Brain microvascular endothelial cell (primary cell): ENCODE measurements around the gene OR2V1.
"Not testable (repeated sequence)": the region's sequence is repeated elsewhere in the genome, so short reads cannot be mapped to it uniquely, and the experiment has no call there.

Source experiments
- DNase-seq: peaks from one replicate; pipeline ENCODE4 v3.0.0-alpha.2; 2020
- H3K27ac ChIP-seq: fragments of 250-450 bp; sonication (Bioruptor Pico); 2 replicates; pipeline ENCODE4 v1.5.1; 2020; ENCODE audit warnings: mild to moderate bottlenecking, moderate library complexity
- H3K27me3 ChIP-seq: fragments of 250-450 bp; sonication (Bioruptor Pico); replicated peaks from 2 replicates; pipeline ENCODE4 v1.5.1; 2020; ENCODE audit warnings: mild to moderate bottlenecking
- H3K36me3 ChIP-seq: fragments of 250-450 bp; sonication (Bioruptor Pico); replicated peaks from 2 replicates; pipeline ENCODE4 v1.5.1; 2020; ENCODE audit warnings: mild to moderate bottlenecking
- H3K4me3 ChIP-seq: 2 replicates; pipeline ENCODE4 v1.5.1; 2011; ENCODE audit warnings: low read depth, mild to moderate bottlenecking, control low read depth, low read length, moderate library complexity
- CTCF ChIP-seq: IDR thresholded peaks from 2 replicates; pipeline ENCODE4 v1.5.1; 2011; ENCODE audit warnings: low read depth, mild to moderate bottlenecking, moderate library complexity, low read length, control low read depth, inconsistent platforms; ENCODE audit errors: missing control alignments
- in situ Hi-C: cut with HindIII; loops from 2 replicates; pipeline ENCODE4 v1.10.0; 2017; ENCODE audit warnings: low sequenced_read_pairs, low pct_ligation_motif_present

The OR2V1 gene

GRCh38 chr5:181133083-181133482 is 2.1 kb upstream of the OR2V1 start:
- Histone ChIP-seq H3K4me3 (no peak overlapping the region), H3K27me3 (peaks cover 2% of the 10 kb centered on the region), H3K36me3 (no peaks in the 10 kb centered on the region), H3K27ac (no peak overlapping the region)
- no peak for DNase-seq
- in situ Hi-C loops: no loop called here
- TF ChIP-seq CTCF: no peak

- no peak for TF ChIP-seq CTCF
- no peak for DNase-seq
- H3K27me3 ChIP-seq: peaks cover 2% of the 10 kb centered on the region
- H3K36me3 ChIP-seq: no peaks in the 10 kb centered on the region
- no peak overlapping the region for H3K27ac ChIP-seq
- H3K4me3 ChIP-seq: no peak overlapping the region
- in situ Hi-C loops: no loop called here
Observed at GRCh38 chr5:181131514-181131913, 545 bp upstream of the OR2V1 start.

DNA sequence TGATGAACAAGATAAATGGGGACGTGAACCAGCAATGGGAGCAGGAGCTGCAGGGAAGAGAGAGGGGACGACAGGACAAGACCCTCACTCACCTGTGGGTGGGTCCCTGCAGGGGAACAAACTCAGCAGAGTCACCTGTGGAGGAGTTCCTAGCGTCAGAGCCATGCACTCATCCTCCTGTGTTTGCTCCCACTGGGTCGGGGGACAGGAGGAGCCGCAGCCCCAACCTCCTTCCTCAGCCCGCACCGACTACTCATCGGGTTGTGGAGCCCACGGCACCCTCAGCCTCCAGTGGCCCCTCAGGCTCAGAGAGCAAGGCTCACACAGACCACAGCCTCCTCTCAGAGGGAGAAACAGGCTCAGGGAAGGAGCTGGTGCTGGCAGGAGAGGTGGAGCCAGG is 888 bp downstream of the OR2V1 start:
- DNase-seq, H3K4me3 ChIP-seq, in situ Hi-C loops, H3K36me3 ChIP-seq, H3K27ac ChIP-seq, H3K27me3 ChIP-seq: not testable (repeated sequence)

DNA sequence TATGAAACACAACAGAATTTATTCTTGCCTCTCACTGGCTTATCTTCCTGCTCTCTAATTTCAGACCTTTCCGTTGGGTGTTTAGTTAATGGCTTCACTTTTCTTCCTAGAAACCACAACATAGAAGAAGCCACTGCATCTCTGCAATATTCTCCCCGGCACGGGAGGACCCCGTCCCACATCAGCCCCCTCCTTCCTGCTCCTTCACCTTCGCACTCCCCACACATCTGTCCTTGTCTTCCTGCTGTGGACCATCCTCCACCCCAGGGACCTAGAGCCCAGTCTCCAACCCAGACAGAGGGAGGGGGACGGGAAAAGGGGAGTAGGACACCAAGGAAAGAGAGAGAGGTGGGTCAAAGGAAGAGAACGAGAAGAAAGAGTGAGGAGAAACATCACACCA is 1.4 kb downstream of the OR2V1 start:
- peaks cover 2% of the 10 kb centered on the region for H3K27me3 ChIP-seq
- H3K27ac ChIP-seq: no peak overlapping the region
- no peak for DNase-seq
- TF ChIP-seq CTCF: no peak
- no peak overlapping the region for H3K4me3 ChIP-seq
- no peaks in the 10 kb centered on the region for H3K36me3 ChIP-seq
- in situ Hi-C loops: no loop called here

- TF ChIP-seq CTCF: no peak
- no peak for DNase-seq
- H3K27me3 ChIP-seq: peaks cover 2% of the 10 kb centered on the region
- in situ Hi-C loops: no loop called here
- H3K27ac ChIP-seq: no peak overlapping the region
- no peak overlapping the region for H3K4me3 ChIP-seq
- no peaks in the 10 kb centered on the region for H3K36me3 ChIP-seq
Observed at GRCh38 chr5:181127907-181128626, 2.9 kb downstream of the OR2V1 start.

DNA sequence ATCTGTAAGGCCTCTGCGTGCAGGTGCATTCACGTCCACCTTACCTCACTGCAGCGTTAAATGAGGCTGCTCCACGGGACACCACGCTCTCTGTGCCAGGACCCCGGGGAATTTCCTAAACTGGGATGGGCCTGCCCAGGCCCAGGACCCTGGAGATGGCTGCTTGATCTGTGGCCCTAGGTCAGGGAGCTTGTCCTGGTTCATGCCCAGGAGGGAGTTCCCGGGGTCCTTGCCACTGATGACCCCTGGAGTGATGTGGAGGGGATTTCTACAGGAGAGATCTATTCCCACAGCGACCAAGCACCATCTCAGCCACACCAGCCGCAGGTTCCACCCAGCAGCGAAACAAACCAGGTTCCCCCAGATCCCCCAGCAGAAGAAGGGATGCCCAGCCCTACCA is 3.5 kb downstream of the OR2V1 start:
- no peak overlapping the region for H3K27ac ChIP-seq
- H3K4me3 ChIP-seq: no peak overlapping the region
- no peak for TF ChIP-seq CTCF
- no peak for DNase-seq
- peaks cover 2% of the 10 kb centered on the region for H3K27me3 ChIP-seq
- H3K36me3 ChIP-seq: no peaks in the 10 kb centered on the region
- in situ Hi-C loops: no loop called here
